SU-DHL-6 (cell line): ENCODE measurements around the gene MAP3K7CL.

ENCODE experiments used
- H2AFZ ChIP-seq: fragments of 200-600 bp; sonication (generic); 2 replicates; pipeline ENCODE4 v1.6.1; 2014; ENCODE audit warnings: low read depth, mild to moderate bottlenecking, moderate library complexity, mixed read lengths, antibody characterized with exemption, low read length; ENCODE audit not compliant: severe bottlenecking
- H3F3A ChIP-seq: fragments of 200-600 bp; shearing (Covaris generic); 2 replicates; pipeline ENCODE4 v1.6.0; 2016; ENCODE audit warnings: antibody characterized with exemption, mild to moderate bottlenecking; ENCODE audit not compliant: insufficient read depth
- H3K27ac ChIP-seq: fragments of 200-600 bp; sonication (generic); 2 replicates; pipeline ENCODE4 v1.5.1; 2016; ENCODE audit warnings: low read depth, mild to moderate bottlenecking, low read length, moderate library complexity, mixed read lengths
- H3K27me3 ChIP-seq: fragments of 200-600 bp; sonication (generic), shearing (Covaris generic); 2 replicates; pipeline ENCODE4 v1.6.0; 2014; ENCODE audit warnings: mild to moderate bottlenecking, low read length
- H3K36me3 ChIP-seq: fragments of 200-600 bp; sonication (generic); 2 replicates; pipeline ENCODE4 v1.6.1; 2014; ENCODE audit warnings: mild to moderate bottlenecking, low read length, mixed read lengths
- H3K4me2 ChIP-seq: fragments of 300-600, 200-600 bp; shearing (Covaris generic), sonication (generic); 2 replicates; pipeline ENCODE4 v1.6.0; 2014; ENCODE audit warnings: low read length, low read depth, mild to moderate bottlenecking; ENCODE audit not compliant: poor library complexity, severe bottlenecking
- H3K4me3 ChIP-seq: fragments of 200-600 bp; sonication (generic); 2 replicates; pipeline ENCODE4 v1.5.1; 2014; ENCODE audit warnings: antibody characterized with exemption, low read length, mild to moderate bottlenecking, mixed read lengths; ENCODE audit not compliant: insufficient read depth, poor library complexity, severe bottlenecking
- H3K79me2 ChIP-seq: fragments of 200-600 bp; sonication (generic); 2 replicates; pipeline ENCODE4 v1.6.1; 2014; ENCODE audit warnings: mild to moderate bottlenecking, low read length, moderate library complexity; ENCODE audit not compliant: insufficient read depth
- H3K9ac ChIP-seq: fragments of 200-600 bp; sonication (generic); 2 replicates; pipeline ENCODE4 v1.7.0; 2014; ENCODE audit warnings: mild to moderate bottlenecking, low read length
- H3K9me2 ChIP-seq: fragments of 200-600 bp; sonication (generic); replicated peaks from 2 replicates; pipeline ENCODE4 v1.6.1; 2014; ENCODE audit warnings: low read length; ENCODE audit not compliant: insufficient read depth
- H3K9me3 ChIP-seq: fragments of 200-600 bp; sonication (generic); 2 replicates; pipeline ENCODE4 v1.6.1; 2014; ENCODE audit warnings: low read length, mixed read lengths; ENCODE audit not compliant: insufficient read depth
- H4K20me1 ChIP-seq: fragments of 200-600 bp; sonication (generic); 2 replicates; pipeline ENCODE4 v1.6.1; 2014; ENCODE audit warnings: low read depth, mild to moderate bottlenecking, antibody characterized with exemption, low read length, moderate library complexity, mixed read lengths
- CTCF ChIP-seq: fragments of 200-600 bp; sonication (generic); IDR thresholded peaks from one replicate; pipeline ENCODE4 v1.5.1; 2017; ENCODE audit warnings: antibody characterized with exemption, mild to moderate bottlenecking, low read length, moderate library complexity; ENCODE audit not compliant: insufficient read depth, poor library complexity, severe bottlenecking
- EZH2phosphoT487 ChIP-seq: fragments of 200-600 bp; sonication (generic), shearing (Covaris generic); conservative IDR thresholded peaks from 2 replicates; pipeline ENCODE4 v1.6.1; 2018; ENCODE audit warnings: mild to moderate bottlenecking, antibody characterized with exemption, low read length, moderate library complexity, mixed read lengths

Gene MAP3K7CL

GRCh38 chr21:29155118-29155932, 24.9 kb downstream of the MAP3K7CL start:
- Histone ChIP-seq H3K79me2 (no peaks in the 10 kb centered on the region), H3K27ac (no peak overlapping the region), H2AFZ (no peak overlapping the region), H3F3A (no peaks in the 10 kb centered on the region), H3K9ac (no peak overlapping the region), H4K20me1 (no peaks in the 10 kb centered on the region), H3K4me3 (no peak overlapping the region), H3K9me3 (no peaks in the 10 kb centered on the region), H3K9me2 (no peaks in the 10 kb centered on the region), H3K36me3 (no peaks in the 10 kb centered on the region), H3K27me3 (no peaks in the 10 kb centered on the region), H3K4me2 (no peak overlapping the region)
- TF ChIP-seq EZH2phosphoT487 = no peak
- no peak for TF ChIP-seq CTCF

GRCh38 chr21:29155933-29156260, 25.5 kb downstream of the MAP3K7CL start:
- TF ChIP-seq CTCF = no peak
- TF ChIP-seq EZH2phosphoT487 = no peak
- no peaks in the 10 kb centered on the region for H3K9me2 ChIP-seq
- H3K4me2 ChIP-seq = no peak overlapping the region
- H3K79me2 ChIP-seq = no peaks in the 10 kb centered on the region
- no peaks in the 10 kb centered on the region for H4K20me1 ChIP-seq
- H3K27ac ChIP-seq = no peak overlapping the region
- H2AFZ ChIP-seq = no peak overlapping the region
- no peaks in the 10 kb centered on the region for H3K27me3 ChIP-seq
- no peak overlapping the region for H3K9ac ChIP-seq
- no peaks in the 10 kb centered on the region for H3K36me3 ChIP-seq
- no peak overlapping the region for H3K4me3 ChIP-seq
- no peaks in the 10 kb centered on the region for H3K9me3 ChIP-seq
- H3F3A ChIP-seq = no peaks in the 10 kb centered on the region

GRCh38 chr21:29157080-29157479, 26.6 kb downstream of the MAP3K7CL start:
- H3K27ac ChIP-seq = no peak overlapping the region
- no peaks in the 10 kb centered on the region for H3K36me3 ChIP-seq
- no peaks in the 10 kb centered on the region for H3K79me2 ChIP-seq
- no peak overlapping the region for H3K4me2 ChIP-seq
- no peaks in the 10 kb centered on the region for H3F3A ChIP-seq
- H3K9me3 ChIP-seq = no peaks in the 10 kb centered on the region
- H2AFZ ChIP-seq = no peak overlapping the region
- no peaks in the 10 kb centered on the region for H3K27me3 ChIP-seq
- H3K9me2 ChIP-seq = no peaks in the 10 kb centered on the region
- TF ChIP-seq EZH2phosphoT487 = no peak
- TF ChIP-seq CTCF = no peak
- no peaks in the 10 kb centered on the region for H4K20me1 ChIP-seq
- H3K9ac ChIP-seq = no peak overlapping the region
- H3K4me3 ChIP-seq = no peak overlapping the region
